Heart left ventricle (tissue), 13 donors: ENCODE data around the gene KRTAP24-1.

Source experiments
- CTCF ChIP-seq, 12 donors: fragments of 200-600 bp; sonication (generic) in 4 of 12; IDR thresholded peaks; one replicate each; pipeline versions ENCODE4 v1.5.0 to v1.8.0; 2018 to 2022; ENCODE audit warnings: antibody characterized with exemption in 12 of 12, mild to moderate bottlenecking in 5 of 12
- POLR2A ChIP-seq, 2 donors: fragments of 450-650 bp; IDR thresholded peaks; one replicate each; pipeline ENCODE4 v1.6.1; 2017; ENCODE audit warnings: antibody characterized with exemption in 2 of 2, mild to moderate bottlenecking in 2 of 2, moderate library complexity in 2 of 2
- donor health status: ischemic (EF 13 %, LVEDD 7.1; RV severe dilation, severe dysfunction).
- donor health status: DM: no; HTN: yes; CAD: no.
- donor health status: DM: no; HTN: no; CAD: no.
- donor health status: ischemic (EF 25% LVEDD 6.9; RV normal size, moderate dysfunction).
- donor health status: ischemic (EF 25% LVEDD 5.7; RV mildly dilated, moderate dysfunction).
- donor health status: ischemic (EF 35%, LVEDD 5.7; RV mildly dilated, moderate dysfunction).
- donor health status: nonischemic (EF 11% LVEDD 7.7; RV severe dilation, severe dysfunction).
- donor health status: DM: yes; HTN: yes; CAD: no.
- donor health status: PGD.
- donor health status: ischemic (EF 29% LVEDD 5.4; RV normal size, mild dysfunction).
- donor health status: nonischemic (EF 23%, LVEDD 6.1; RV moderate dilation, normal function).

GRCh38 chr21:30269803-30270530 is 12.8 kb downstream of the KRTAP24-1 start:
- no peak for TF ChIP-seq CTCF (IDR thresholded peaks at IDR 0.05)
- TF ChIP-seq POLR2A (IDR thresholded peaks at IDR 0.05): no peak
